Lower lobe of right lung (tissue), 2 donors: Measurements from ENCODE around the gene VAV2. TPM values are rescaled to one million over a fixed set of nuclear protein-coding genes. Genes with fewer than 3 reads are reported as not detected.
A peak's percentile ranks its signal among the peaks of the same experiment; 100 is the strongest.

Source experiments
- ATAC-seq, 2 donors: fragments of 200-7000 bp; cut with Tn5 transposase; one replicate each; pipeline ENCODE4 v1.9.1; 2020 to 2022; ENCODE audit warnings: mild to moderate bottlenecking in 2 of 2, moderate library complexity in 2 of 2
- DNase-seq: peaks from one replicate; pipeline ENCODE4 v3.0.0-alpha.2; 2020
- H3K27ac ChIP-seq: fragments of 200-600 bp; one replicate; pipeline ENCODE4 v1.8.0; 2022
- H3K27me3 ChIP-seq: fragments of 200-600 bp; one replicate; pipeline ENCODE4 v1.8.0; 2022; ENCODE audit warnings: low read depth
- H3K36me3 ChIP-seq: fragments of 200-600 bp; one replicate; pipeline ENCODE4 v1.8.0; 2022; ENCODE audit warnings: mild to moderate bottlenecking
- H3K4me1 ChIP-seq: fragments of 200-600 bp; one replicate; pipeline ENCODE4 v1.8.0; 2022
- H3K4me3 ChIP-seq: fragments of 200-600 bp; one replicate; pipeline ENCODE4 v1.8.0; 2022; ENCODE audit warnings: mild to moderate bottlenecking
- H3K9me3 ChIP-seq: fragments of 200-600 bp; one replicate; pipeline ENCODE4 v1.8.0; 2022
- intact Hi-C: fragments of 100-400 bp; cut with DNase I; formaldehyde crosslinking; loops from one replicate; pipeline ENCODE4 v1.11.0; 2022
- total RNA-seq: library from RNA; stranded (reverse); fragmentation: NEBNext Ultra II Directional; extraction: Animal tissue kit (Norgen Biotek cat#: 25700); gene quantifications from one replicate; pipeline ENCODE4 v1.2.1, GENCODE V29; 2021
- TF ChIP-seq, protein P1 (sequence below): fragments of 200-600 bp; IDR thresholded peaks from one replicate; pipeline ENCODE4 v1.8.0; 2022; ENCODE audit warnings: antibody characterized with exemption, mild to moderate bottlenecking
- donor health status: DM: no; HTN: yes; CAD: no; lungs with severe emphysema.

The VAV2 gene
- total RNA-seq, 1 donor from 2014 or later, result 26.9 TPM

DNA sequence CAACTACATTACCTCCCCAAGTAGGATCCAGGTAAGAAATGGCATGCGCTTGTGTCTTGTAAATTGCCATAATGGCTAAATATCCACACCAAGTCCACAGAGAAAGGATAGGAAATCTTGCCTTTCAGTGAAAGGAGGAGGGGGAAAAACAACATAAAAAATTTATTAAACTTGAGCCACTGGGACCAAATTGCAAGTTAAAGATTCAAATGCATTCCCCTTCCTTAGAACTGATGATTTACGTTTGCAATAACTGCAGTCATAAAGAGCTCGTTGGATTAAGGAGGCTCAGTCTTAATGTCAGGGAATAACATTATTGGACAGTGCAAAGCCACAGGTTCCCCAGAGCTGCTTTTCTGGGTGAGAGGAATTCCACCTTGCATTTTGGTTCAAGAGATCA, 161.4 kb downstream of the VAV2 start:
- Histone ChIP-seq H3K27me3 (no peaks in the 10 kb centered on the region), H3K4me3 (no peak overlapping the region), H3K4me1 (no peaks in the 10 kb centered on the region), H3K36me3 (peaks cover 5% of the 10 kb centered on the region), H3K27ac (no peak overlapping the region), H3K9me3 (no peaks in the 10 kb centered on the region)
- intact Hi-C loops, result no loop called here
- ATAC-seq, result no peak
- DNase-seq, result no peak
- TF ChIP-seq, protein P1, sequence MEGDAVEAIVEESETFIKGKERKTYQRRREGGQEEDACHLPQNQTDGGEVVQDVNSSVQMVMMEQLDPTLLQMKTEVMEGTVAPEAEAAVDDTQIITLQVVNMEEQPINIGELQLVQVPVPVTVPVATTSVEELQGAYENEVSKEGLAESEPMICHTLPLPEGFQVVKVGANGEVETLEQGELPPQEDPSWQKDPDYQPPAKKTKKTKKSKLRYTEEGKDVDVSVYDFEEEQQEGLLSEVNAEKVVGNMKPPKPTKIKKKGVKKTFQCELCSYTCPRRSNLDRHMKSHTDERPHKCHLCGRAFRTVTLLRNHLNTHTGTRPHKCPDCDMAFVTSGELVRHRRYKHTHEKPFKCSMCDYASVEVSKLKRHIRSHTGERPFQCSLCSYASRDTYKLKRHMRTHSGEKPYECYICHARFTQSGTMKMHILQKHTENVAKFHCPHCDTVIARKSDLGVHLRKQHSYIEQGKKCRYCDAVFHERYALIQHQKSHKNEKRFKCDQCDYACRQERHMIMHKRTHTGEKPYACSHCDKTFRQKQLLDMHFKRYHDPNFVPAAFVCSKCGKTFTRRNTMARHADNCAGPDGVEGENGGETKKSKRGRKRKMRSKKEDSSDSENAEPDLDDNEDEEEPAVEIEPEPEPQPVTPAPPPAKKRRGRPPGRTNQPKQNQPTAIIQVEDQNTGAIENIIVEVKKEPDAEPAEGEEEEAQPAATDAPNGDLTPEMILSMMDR, result no peak

DNA sequence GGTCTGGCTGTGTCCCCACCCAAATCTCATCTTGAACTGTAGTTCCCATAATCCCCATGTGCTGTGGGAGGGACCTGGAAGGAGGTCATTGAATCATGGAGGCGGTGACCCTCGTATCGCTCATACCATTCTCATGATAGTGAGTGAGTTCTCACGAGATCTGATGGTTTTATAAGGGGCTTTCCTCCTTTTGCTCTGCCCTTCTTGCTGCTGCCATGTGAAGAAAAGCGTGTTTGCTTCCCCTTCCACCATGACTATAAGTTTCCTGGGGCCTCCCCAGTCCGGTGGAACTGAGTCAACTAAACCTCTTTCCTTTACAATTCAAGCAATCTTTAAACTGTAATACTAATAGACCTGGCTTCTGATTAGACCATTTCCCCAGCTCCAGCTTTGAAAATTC, 161.8 kb downstream of the VAV2 start:
- no peak overlapping the region for H3K27ac ChIP-seq
- H3K27me3 ChIP-seq, result no peaks in the 10 kb centered on the region
- TF ChIP-seq, protein P1, result no peak
- no peaks in the 10 kb centered on the region for H3K4me1 ChIP-seq
- no peak for DNase-seq
- no peak for ATAC-seq
- H3K9me3 ChIP-seq, result no peaks in the 10 kb centered on the region
- intact Hi-C loops, result no loop called here
- no peak overlapping the region for H3K4me3 ChIP-seq
- H3K36me3 ChIP-seq, result peaks cover 5% of the 10 kb centered on the region

DNA sequence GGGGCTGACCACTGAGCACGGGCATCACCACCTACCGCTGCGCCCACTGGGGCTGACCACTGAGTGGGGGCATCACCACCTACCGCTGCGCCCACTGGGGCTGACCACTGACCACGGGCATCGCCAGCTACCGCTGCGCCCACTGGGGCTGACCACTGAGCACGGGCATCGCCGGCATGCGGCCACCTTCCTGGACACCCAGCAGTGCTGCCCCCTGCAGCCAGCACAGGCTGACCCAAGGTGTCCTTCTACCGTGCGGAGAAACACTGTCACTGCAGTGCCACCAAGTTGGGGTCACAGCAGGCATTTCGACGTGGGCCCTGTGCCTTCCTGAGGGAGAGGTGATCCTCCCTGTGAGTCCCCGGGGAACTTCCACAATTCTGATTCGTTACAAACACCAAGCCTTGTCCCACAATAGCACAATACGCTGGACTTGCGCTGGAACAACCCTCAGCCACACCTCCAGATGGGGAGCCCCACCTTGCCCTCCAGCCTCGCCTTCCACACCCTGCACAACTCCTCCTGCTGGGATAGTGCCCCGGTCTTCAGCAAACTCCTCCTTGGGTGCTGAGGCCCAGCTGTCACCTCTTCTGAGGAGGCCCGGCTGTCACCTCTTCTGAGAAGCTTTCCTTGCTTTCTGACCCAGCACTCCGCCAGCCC, 163.7 kb downstream of the VAV2 start:
- no peak overlapping the region for H3K27ac ChIP-seq
- ATAC-seq (no peak), DNase-seq (no peak)
- intact Hi-C loops, result no loop called here
- H3K4me1 ChIP-seq, result no peaks in the 10 kb centered on the region
- no peaks in the 10 kb centered on the region for H3K27me3 ChIP-seq
- peaks cover 5% of the 10 kb centered on the region for H3K36me3 ChIP-seq
- H3K4me3 ChIP-seq, result no peak overlapping the region
- H3K9me3 ChIP-seq, result no peaks in the 10 kb centered on the region
- TF ChIP-seq, protein P1, result no peak

DNA sequence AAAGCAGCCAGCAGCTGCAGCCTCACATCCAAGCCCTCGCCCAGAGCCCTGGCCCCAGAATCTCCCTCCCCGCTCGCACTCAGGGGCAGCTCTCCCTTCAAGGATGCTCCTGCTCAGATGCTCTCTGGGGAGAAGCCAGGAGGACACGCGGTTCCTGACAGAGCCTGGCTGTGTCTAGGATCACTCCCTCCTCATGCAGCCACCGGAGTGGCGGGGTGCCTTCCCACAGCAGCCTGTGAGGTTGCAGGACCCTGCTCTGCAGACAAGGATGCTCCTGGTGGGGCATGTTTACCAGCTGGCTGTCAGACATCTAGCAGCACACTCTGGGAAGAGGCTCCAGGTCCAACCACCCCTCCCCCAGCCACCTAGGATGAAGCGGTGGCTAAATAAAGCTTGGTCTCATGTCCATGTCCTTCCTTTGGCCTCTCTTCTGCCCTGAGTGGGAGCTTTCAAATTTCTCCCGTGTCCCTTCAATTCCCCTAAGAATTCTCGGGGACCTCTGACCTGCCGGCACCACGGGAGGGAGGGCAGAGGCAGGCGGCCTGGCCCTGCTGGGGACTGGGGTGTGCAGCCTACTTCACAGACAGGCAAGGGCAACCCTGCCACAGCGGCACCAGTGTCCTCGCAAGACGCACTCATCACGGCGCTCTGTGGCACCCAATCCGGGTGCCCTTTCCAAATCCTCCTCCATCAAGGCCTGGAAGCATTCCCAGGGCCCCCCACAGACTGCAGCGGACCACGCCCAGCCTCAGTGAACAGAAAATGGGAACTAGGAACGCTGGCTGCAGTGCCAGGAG, 165.6 kb downstream of the VAV2 start:
- Histone ChIP-seq H3K36me3 (no peaks in the 10 kb centered on the region), H3K9me3 (no peaks in the 10 kb centered on the region), H3K27ac (no peak overlapping the region), H3K4me1 (no peaks in the 10 kb centered on the region), H3K4me3 (no peak overlapping the region), H3K27me3 (no peaks in the 10 kb centered on the region)
- intact Hi-C loops, result no loop called here
- TF ChIP-seq, protein P1, result no peak
- DNase-seq (no peak), ATAC-seq (peak in 1 of 2 donors; percentile 16)

DNA sequence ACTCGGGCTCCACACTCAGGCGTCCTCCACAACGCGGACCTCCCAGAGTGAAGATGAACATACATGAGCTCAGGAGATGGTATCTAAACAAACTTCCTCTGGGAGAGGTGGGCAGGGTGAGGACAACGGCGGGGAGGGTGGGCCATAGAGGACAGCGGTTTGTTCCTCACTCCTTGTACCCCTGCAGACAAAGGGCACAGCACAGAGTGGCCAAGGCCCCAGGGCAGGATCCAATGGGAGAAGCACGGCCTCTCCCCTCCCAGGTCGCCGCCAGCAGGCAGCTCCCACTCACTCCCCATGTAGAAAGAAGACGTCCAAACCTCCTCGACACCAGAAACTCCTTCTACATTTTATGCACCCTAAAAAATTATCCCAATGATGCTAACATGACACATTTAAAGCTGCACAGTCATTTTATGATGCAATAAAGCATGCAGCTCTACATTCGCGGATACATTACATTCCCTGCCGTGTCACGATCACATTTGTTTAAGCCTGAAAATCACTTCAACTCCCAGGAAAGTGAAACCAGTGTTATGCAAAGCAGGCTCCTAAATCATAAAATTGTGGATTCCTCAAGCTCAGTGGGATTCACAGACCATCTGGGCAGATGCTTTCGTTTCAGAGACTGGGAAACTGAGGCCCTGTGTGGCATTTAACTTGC, 166.4 kb downstream of the VAV2 start:
- no peaks in the 10 kb centered on the region for H3K27me3 ChIP-seq
- no peaks in the 10 kb centered on the region for H3K36me3 ChIP-seq
- no peak overlapping the region for H3K27ac ChIP-seq
- DNase-seq (no peak), ATAC-seq (no peak)
- intact Hi-C loops, result no loop called here
- TF ChIP-seq, protein P1, result no peak
- H3K4me1 ChIP-seq, result no peaks in the 10 kb centered on the region
- H3K9me3 ChIP-seq, result no peaks in the 10 kb centered on the region
- no peak overlapping the region for H3K4me3 ChIP-seq
